ENCODE results near the gene ATIC.

The ATIC gene

GRCh38 chr2:215360596-215360995, 48.7 kb downstream of the ATIC start:
- no peak overlapping the region for H3K9ac ChIP-seq (ENCODE audit: low read depth, low read length, poor library complexity, severe bottlenecking)
- H3F3A ChIP-seq (ENCODE audit: low read depth): no peaks in the 10 kb centered on the region
- H3K4me2 ChIP-seq (ENCODE audit: low read depth, low read length, poor library complexity, severe bottlenecking): no peak overlapping the region
- TF ChIP-seq EZH2phosphoT487 (IDR thresholded peaks at IDR 0.05; ENCODE audit: borderline replicate concordance): no peak
- TF ChIP-seq CTCF (conservative IDR thresholded peaks at IDR 0.05; ENCODE audit: low read length): no peak
- no peak overlapping the region for H2AFZ ChIP-seq (ENCODE audit: low read length)
- H3K9me3 ChIP-seq (ENCODE audit: insufficient read depth, low read depth, low read length): no peaks in the 10 kb centered on the region
- H4K20me1 ChIP-seq (ENCODE audit: insufficient read depth, low read length, poor library complexity, severe bottlenecking): no peaks in the 10 kb centered on the region
- no peaks in the 10 kb centered on the region for H3K27me3 ChIP-seq (ENCODE audit: insufficient read depth, low read length, poor library complexity, severe bottlenecking)
- H3K4me1 ChIP-seq (ENCODE audit: insufficient read depth, low read length, poor library complexity, severe bottlenecking): no peaks in the 10 kb centered on the region
- no peak overlapping the region for H3K4me3 ChIP-seq (ENCODE audit: low read length, poor library complexity, severe bottlenecking)
- H3K9me2 ChIP-seq (replicated peaks; ENCODE audit: low read depth, low read length): no peaks in the 10 kb centered on the region
- H3K36me3 ChIP-seq (ENCODE audit: insufficient read depth, low read length): no peaks in the 10 kb centered on the region
- no peaks in the 10 kb centered on the region for H3K79me2 ChIP-seq (ENCODE audit: insufficient read depth, low read length)

GRCh38 chr2:215361211-215361875, 49.5 kb downstream of the ATIC start:
- Histone ChIP-seq H3F3A (ENCODE audit: low read depth) (no peaks in the 10 kb centered on the region), H3K4me1 (ENCODE audit: insufficient read depth, low read length, poor library complexity, severe bottlenecking) (no peaks in the 10 kb centered on the region), H3K27me3 (ENCODE audit: insufficient read depth, low read length, poor library complexity, severe bottlenecking) (no peaks in the 10 kb centered on the region), H3K4me3 (ENCODE audit: low read length, poor library complexity, severe bottlenecking) (no peak overlapping the region), H3K79me2 (ENCODE audit: insufficient read depth, low read length) (no peaks in the 10 kb centered on the region), H3K9me2 (replicated peaks; ENCODE audit: low read depth, low read length) (no peaks in the 10 kb centered on the region), H2AFZ (ENCODE audit: low read length) (no peak overlapping the region), H3K9me3 (ENCODE audit: insufficient read depth, low read depth, low read length) (no peaks in the 10 kb centered on the region), H3K36me3 (ENCODE audit: insufficient read depth, low read length) (no peaks in the 10 kb centered on the region), H3K9ac (ENCODE audit: low read depth, low read length, poor library complexity, severe bottlenecking) (no peak overlapping the region), H3K4me2 (ENCODE audit: low read depth, low read length, poor library complexity, severe bottlenecking) (no peak overlapping the region), H4K20me1 (ENCODE audit: insufficient read depth, low read length, poor library complexity, severe bottlenecking) (no peaks in the 10 kb centered on the region)
- TF ChIP-seq CTCF (conservative IDR thresholded peaks at IDR 0.05; ENCODE audit: low read length) (no peak), EZH2phosphoT487 (IDR thresholded peaks at IDR 0.05; ENCODE audit: borderline replicate concordance) (no peak)

GRCh38 chr2:215361876-215362561, 50.2 kb downstream of the ATIC start:
- Histone ChIP-seq H3K27me3 (ENCODE audit: insufficient read depth, low read length, poor library complexity, severe bottlenecking) (no peaks in the 10 kb centered on the region), H2AFZ (ENCODE audit: low read length) (no peak overlapping the region), H4K20me1 (ENCODE audit: insufficient read depth, low read length, poor library complexity, severe bottlenecking) (no peaks in the 10 kb centered on the region), H3K4me1 (ENCODE audit: insufficient read depth, low read length, poor library complexity, severe bottlenecking) (no peaks in the 10 kb centered on the region), H3K4me3 (ENCODE audit: low read length, poor library complexity, severe bottlenecking) (no peak overlapping the region), H3K4me2 (ENCODE audit: low read depth, low read length, poor library complexity, severe bottlenecking) (no peak overlapping the region), H3K9me2 (replicated peaks; ENCODE audit: low read depth, low read length) (no peaks in the 10 kb centered on the region), H3K9ac (ENCODE audit: low read depth, low read length, poor library complexity, severe bottlenecking) (no peak overlapping the region), H3F3A (ENCODE audit: low read depth) (no peaks in the 10 kb centered on the region), H3K79me2 (ENCODE audit: insufficient read depth, low read length) (no peaks in the 10 kb centered on the region), H3K9me3 (ENCODE audit: insufficient read depth, low read depth, low read length) (no peaks in the 10 kb centered on the region), H3K36me3 (ENCODE audit: insufficient read depth, low read length) (no peaks in the 10 kb centered on the region)
- no peak for TF ChIP-seq EZH2phosphoT487 (IDR thresholded peaks at IDR 0.05; ENCODE audit: borderline replicate concordance)
- TF ChIP-seq CTCF (conservative IDR thresholded peaks at IDR 0.05; ENCODE audit: low read length): no peak
